Renal cortex interstitium (tissue), 11 donors: ENCODE results near the gene C10orf53. TPM values are rescaled to one million over a fixed set of nuclear protein-coding genes. Genes with fewer than 3 reads are reported as not detected.
"Not testable (repeated sequence)": the region's sequence is repeated elsewhere in the genome, so short reads cannot be mapped to it uniquely, and the experiment has no call there.

Experiments used
- DNase-seq, 11 donors: peaks; one replicate each; pipeline ENCODE4 v3.0.0-alpha.2; 2013; ENCODE audit warnings: low read depth in 9 of 11, low spot score in 4 of 11; ENCODE audit errors: extremely low read depth in 1 of 11
- polyA plus RNA-seq, 3 donors: library from polyadenylated mRNA; unstranded; fragments of 120-200 nt; gene quantifications; one replicate each; pipeline ENCODE4 v1.2.1, GENCODE V29; 2013; ENCODE audit not compliant: insufficient read length in 3 of 3

The C10orf53 gene
- polyA plus RNA-seq, 3 donors: not detected

GRCh38 chr10:49715157-49715556 lies 35.7 kb downstream of the C10orf53 start:
- DNase-seq: not testable (repeated sequence)

GRCh38 chr10:49726593-49726992 lies 47.1 kb downstream of the C10orf53 start:
- DNase-seq: no peak

- no peak for DNase-seq
Measured at GRCh38 chr10:49733866-49734265, 54.4 kb downstream of the C10orf53 start.

GRCh38 chr10:49734676-49735075 lies 55.2 kb downstream of the C10orf53 start:
- no peak for DNase-seq

- DNase-seq: no peak
Measured at GRCh38 chr10:49735161-49735560, 55.7 kb downstream of the C10orf53 start.

GRCh38 chr10:49735848-49736563 lies 56.6 kb downstream of the C10orf53 start:
- no peak for DNase-seq

GRCh38 chr10:49736564-49737113 lies 57.2 kb downstream of the C10orf53 start:
- no peak for DNase-seq

- no peak for DNase-seq
Measured at GRCh38 chr10:49737474-49738201, 58.2 kb downstream of the C10orf53 start.

- no peak for DNase-seq
Measured at GRCh38 chr10:49738616-49739360, 59.3 kb downstream of the C10orf53 start.

- DNase-seq: no peak
Measured at GRCh38 chr10:49739426-49739825, 60.0 kb downstream of the C10orf53 start.

GRCh38 chr10:49740346-49741107 lies 61.1 kb downstream of the C10orf53 start:
- DNase-seq: no peak

- DNase-seq: no peak
Measured at GRCh38 chr10:49741108-49741995, 61.9 kb downstream of the C10orf53 start.

GRCh38 chr10:49742683-49743463 lies 63.4 kb downstream of the C10orf53 start:
- DNase-seq: no peak

- DNase-seq: no peak
Measured at GRCh38 chr10:49743464-49744075, 64.1 kb downstream of the C10orf53 start.

- DNase-seq: no peak
Measured at GRCh38 chr10:49744091-49744685, 64.7 kb downstream of the C10orf53 start.

- no peak for DNase-seq
Measured at GRCh38 chr10:49744924-49745605, 65.6 kb downstream of the C10orf53 start.
